Loucy (cell line): ENCODE results near the gene CFHR5.
"Not testable (repeated sequence)": the region's sequence is repeated elsewhere in the genome, so short reads cannot be mapped to it uniquely, and the experiment has no call there.

ENCODE experiments used
- H2AFZ ChIP-seq: fragments of 200-600 bp; sonication (generic); 2 replicates; pipeline ENCODE4 v1.6.0; 2016; ENCODE audit warnings: antibody characterized with exemption, mild to moderate bottlenecking, low read length, moderate library complexity
- H3F3A ChIP-seq: fragments of 200-600 bp; 2 replicates; pipeline ENCODE4 v1.6.0; 2016; ENCODE audit warnings: antibody characterized with exemption, low read depth, mild to moderate bottlenecking
- H3K27me3 ChIP-seq: fragments of 200-600 bp; sonication (generic); 2 replicates; pipeline ENCODE4 v1.6.1; 2014; ENCODE audit warnings: low read length, mild to moderate bottlenecking; ENCODE audit not compliant: insufficient read depth, poor library complexity, severe bottlenecking
- H3K36me3 ChIP-seq: fragments of 200-600 bp; sonication (generic); 2 replicates; pipeline ENCODE4 v1.6.1; 2016; ENCODE audit warnings: low read length; ENCODE audit not compliant: insufficient read depth
- H3K4me1 ChIP-seq: fragments of 200-600 bp; sonication (generic); 2 replicates; pipeline ENCODE4 v1.5.1; 2014; ENCODE audit warnings: low read length, mild to moderate bottlenecking; ENCODE audit not compliant: insufficient read depth, poor library complexity, severe bottlenecking
- H3K4me2 ChIP-seq: fragments of 200-600 bp; sonication (generic); 2 replicates; pipeline ENCODE4 v1.6.0; 2014; ENCODE audit warnings: antibody characterized with exemption, low read length, low read depth, mild to moderate bottlenecking; ENCODE audit not compliant: poor library complexity, severe bottlenecking
- H3K4me3 ChIP-seq: fragments of 200-600 bp; sonication (generic); 2 replicates; pipeline ENCODE4 v1.5.1; 2014; ENCODE audit warnings: low read length, mild to moderate bottlenecking, mixed read lengths; ENCODE audit not compliant: poor library complexity, severe bottlenecking
- H3K79me2 ChIP-seq: fragments of 200-600 bp; sonication (generic); 2 replicates; pipeline ENCODE4 v1.6.1; 2014; ENCODE audit warnings: low read length; ENCODE audit not compliant: insufficient read depth
- H3K9ac ChIP-seq: fragments of 200-600 bp; sonication (generic); 2 replicates; pipeline ENCODE4 v1.6.0; 2014; ENCODE audit warnings: mild to moderate bottlenecking, low read depth, low read length, moderate library complexity; ENCODE audit not compliant: poor library complexity, severe bottlenecking
- H3K9me2 ChIP-seq: fragments of 200-600 bp; sonication (generic); replicated peaks from 2 replicates; pipeline ENCODE4 v1.6.1; 2016; ENCODE audit warnings: low read depth, low read length, mixed read lengths
- H3K9me3 ChIP-seq: fragments of 200-600 bp; sonication (generic); 2 replicates; pipeline ENCODE4 v1.6.1; 2014; ENCODE audit warnings: mild to moderate bottlenecking, antibody characterized with exemption, low read length, low read depth; ENCODE audit not compliant: insufficient read depth
- H4K20me1 ChIP-seq: fragments of 200-600 bp; sonication (generic); 2 replicates; pipeline ENCODE4 v1.6.0; 2014; ENCODE audit warnings: antibody characterized with exemption, low read length, mild to moderate bottlenecking; ENCODE audit not compliant: insufficient read depth, poor library complexity, severe bottlenecking
- EZH2phosphoT487 ChIP-seq: fragments of 200-600 bp; IDR thresholded peaks from 2 replicates; pipeline ENCODE4 v1.6.1; 2018; ENCODE audit warnings: antibody characterized with exemption, mild to moderate bottlenecking, moderate library complexity, borderline replicate concordance
- TF ChIP-seq, protein P1 (sequence below): fragments of 200-600 bp; sonication (generic); conservative IDR thresholded peaks from 2 replicates; pipeline ENCODE4 v1.5.1; 2014; ENCODE audit warnings: mild to moderate bottlenecking, antibody characterized with exemption, low read length

CFHR5 gene

DNA sequence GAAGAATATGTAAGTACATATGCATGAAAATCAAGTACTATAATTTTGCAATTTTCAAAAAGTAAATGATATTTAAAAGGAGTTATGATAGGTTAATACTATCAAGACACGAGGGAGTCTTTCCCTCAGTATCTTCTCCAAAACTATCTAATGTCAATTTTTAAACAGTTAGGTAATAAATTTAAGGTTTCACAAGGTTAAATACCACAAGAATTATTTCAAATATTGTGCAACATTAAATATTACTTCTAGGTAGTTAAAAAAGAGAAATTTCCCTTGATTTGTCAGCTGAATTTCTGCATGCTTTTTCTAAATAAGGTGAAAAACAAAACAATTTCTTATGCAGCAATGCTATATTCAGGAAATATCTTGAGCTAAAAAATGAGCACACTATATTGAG, 3.5 kb downstream of the CFHR5 start:
- Histone ChIP-seq H3K4me2 (no peak overlapping the region), H3F3A (no peaks in the 10 kb centered on the region), H3K9me3 (no peaks in the 10 kb centered on the region), H4K20me1 (no peaks in the 10 kb centered on the region), H3K36me3 (no peaks in the 10 kb centered on the region), H3K9ac (no peak overlapping the region), H3K4me1 (no peaks in the 10 kb centered on the region), H3K27me3 (no peaks in the 10 kb centered on the region), H2AFZ (no peak overlapping the region), H3K4me3 (no peak overlapping the region), H3K79me2 (no peaks in the 10 kb centered on the region), H3K9me2 (no peaks in the 10 kb centered on the region)
- TF ChIP-seq, protein P1, sequence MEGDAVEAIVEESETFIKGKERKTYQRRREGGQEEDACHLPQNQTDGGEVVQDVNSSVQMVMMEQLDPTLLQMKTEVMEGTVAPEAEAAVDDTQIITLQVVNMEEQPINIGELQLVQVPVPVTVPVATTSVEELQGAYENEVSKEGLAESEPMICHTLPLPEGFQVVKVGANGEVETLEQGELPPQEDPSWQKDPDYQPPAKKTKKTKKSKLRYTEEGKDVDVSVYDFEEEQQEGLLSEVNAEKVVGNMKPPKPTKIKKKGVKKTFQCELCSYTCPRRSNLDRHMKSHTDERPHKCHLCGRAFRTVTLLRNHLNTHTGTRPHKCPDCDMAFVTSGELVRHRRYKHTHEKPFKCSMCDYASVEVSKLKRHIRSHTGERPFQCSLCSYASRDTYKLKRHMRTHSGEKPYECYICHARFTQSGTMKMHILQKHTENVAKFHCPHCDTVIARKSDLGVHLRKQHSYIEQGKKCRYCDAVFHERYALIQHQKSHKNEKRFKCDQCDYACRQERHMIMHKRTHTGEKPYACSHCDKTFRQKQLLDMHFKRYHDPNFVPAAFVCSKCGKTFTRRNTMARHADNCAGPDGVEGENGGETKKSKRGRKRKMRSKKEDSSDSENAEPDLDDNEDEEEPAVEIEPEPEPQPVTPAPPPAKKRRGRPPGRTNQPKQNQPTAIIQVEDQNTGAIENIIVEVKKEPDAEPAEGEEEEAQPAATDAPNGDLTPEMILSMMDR, result no peak
- no peak for TF ChIP-seq EZH2phosphoT487

DNA sequence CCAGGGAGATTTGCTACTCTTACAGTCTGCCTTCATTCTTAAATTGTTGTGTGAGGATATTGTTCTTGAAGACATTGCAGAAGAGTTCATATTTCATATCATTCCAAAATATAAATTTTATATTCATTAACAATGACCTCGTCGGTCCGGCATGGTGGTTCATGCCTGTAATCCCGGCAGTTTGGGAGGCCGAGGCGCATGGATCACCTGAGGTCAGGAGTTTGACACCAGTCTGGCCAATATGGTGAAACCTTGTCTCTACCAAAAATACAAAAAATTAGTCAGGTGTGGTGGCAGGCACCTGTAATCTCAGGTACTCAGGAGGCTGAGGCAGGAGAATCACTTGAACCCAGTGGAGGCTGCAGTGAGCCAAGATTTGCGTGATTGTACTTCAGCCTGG, 4.9 kb downstream of the CFHR5 start:
- H3K36me3 ChIP-seq, H3K9me2 ChIP-seq, H4K20me1 ChIP-seq, H3K4me3 ChIP-seq, H2AFZ ChIP-seq, H3K4me1 ChIP-seq, H3K4me2 ChIP-seq, H3K9me3 ChIP-seq, H3K79me2 ChIP-seq, H3K27me3 ChIP-seq, H3K9ac ChIP-seq, H3F3A ChIP-seq: not testable (repeated sequence)

DNA sequence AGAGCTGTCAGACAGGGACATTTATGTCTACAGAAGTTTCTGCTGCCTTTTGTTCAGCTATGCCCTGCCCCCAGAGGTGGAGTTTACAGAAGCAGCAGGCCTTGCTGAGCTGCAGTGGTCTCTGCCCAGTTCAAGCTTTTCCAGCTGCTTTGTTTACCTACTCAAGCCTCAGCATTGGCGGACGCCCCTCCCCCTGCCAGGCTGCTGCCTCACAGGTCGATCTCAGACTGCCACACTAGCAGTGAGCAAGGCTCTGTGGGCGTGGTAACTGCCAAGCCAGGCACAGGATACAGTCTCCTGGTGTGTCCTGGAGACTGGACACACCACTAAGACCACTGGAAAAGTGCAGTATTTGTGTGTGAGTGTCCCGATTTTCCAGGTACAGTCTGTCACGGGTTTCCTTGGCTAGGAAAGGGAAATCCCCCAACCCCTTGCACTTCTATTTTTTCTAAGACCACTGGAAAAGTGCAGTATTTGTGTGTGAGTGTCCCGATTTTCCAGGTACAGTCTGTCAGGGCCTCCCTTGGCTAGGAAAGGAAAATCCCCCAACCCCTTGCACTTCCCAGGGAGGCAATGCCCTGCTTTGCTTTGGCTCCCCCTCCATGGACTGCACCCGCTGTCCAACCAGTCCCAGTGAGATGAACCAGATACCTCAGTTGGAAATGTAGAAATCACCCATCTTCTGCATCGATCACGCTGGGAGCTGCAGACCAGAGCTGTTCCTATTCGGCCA, 14.7 kb downstream of the CFHR5 start:
- not testable (repeated sequence) for H3K9me2 ChIP-seq, H3K4me1 ChIP-seq, H3K4me3 ChIP-seq, H2AFZ ChIP-seq, H3K79me2 ChIP-seq, H4K20me1 ChIP-seq, H3K27me3 ChIP-seq, H3K9ac ChIP-seq, H3K9me3 ChIP-seq, H3K36me3 ChIP-seq, H3F3A ChIP-seq, H3K4me2 ChIP-seq

DNA sequence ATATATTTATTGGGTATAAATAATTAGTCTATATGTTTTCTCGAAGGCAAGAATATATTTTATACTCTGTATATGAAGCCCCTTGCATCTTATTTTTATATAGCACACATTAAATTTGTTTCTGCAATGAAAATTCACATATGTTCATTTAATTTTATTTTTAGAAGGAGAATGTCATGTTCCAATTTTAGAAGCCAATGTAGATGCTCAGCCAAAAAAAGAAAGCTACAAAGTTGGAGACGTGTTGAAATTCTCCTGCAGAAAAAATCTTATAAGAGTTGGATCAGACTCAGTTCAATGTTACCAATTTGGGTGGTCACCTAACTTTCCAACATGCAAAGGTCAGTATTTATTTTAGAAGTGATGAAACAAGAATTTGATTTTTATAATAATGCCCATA, 16.6 kb downstream of the CFHR5 start:
- H3K36me3 ChIP-seq, result no peaks in the 10 kb centered on the region
- no peak overlapping the region for H3K4me3 ChIP-seq
- H3K79me2 ChIP-seq, result no peaks in the 10 kb centered on the region
- H4K20me1 ChIP-seq, result no peaks in the 10 kb centered on the region
- no peak overlapping the region for H3K9ac ChIP-seq
- no peaks in the 10 kb centered on the region for H3K9me3 ChIP-seq
- H3K4me2 ChIP-seq, result no peak overlapping the region
- TF ChIP-seq EZH2phosphoT487, result no peak
- TF ChIP-seq, protein P1, result no peak
- no peaks in the 10 kb centered on the region for H3F3A ChIP-seq
- no peak overlapping the region for H2AFZ ChIP-seq
- H3K4me1 ChIP-seq, result no peaks in the 10 kb centered on the region
- no peaks in the 10 kb centered on the region for H3K9me2 ChIP-seq
- H3K27me3 ChIP-seq, result no peaks in the 10 kb centered on the region
